NCI-H748 (cell line): ENCODE measurements around the gene EFCAB11.

ENCODE experiments used
- DNase-seq: peaks from one replicate; lab custom pipeline; 2025; ENCODE audit not compliant: unreplicated experiment; lab: John Stamatoyannopoulos, UW

The EFCAB11 gene, protein sequence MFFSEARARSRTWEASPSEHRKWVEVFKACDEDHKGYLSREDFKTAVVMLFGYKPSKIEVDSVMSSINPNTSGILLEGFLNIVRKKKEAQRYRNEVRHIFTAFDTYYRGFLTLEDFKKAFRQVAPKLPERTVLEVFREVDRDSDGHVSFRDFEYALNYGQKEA

DNA sequence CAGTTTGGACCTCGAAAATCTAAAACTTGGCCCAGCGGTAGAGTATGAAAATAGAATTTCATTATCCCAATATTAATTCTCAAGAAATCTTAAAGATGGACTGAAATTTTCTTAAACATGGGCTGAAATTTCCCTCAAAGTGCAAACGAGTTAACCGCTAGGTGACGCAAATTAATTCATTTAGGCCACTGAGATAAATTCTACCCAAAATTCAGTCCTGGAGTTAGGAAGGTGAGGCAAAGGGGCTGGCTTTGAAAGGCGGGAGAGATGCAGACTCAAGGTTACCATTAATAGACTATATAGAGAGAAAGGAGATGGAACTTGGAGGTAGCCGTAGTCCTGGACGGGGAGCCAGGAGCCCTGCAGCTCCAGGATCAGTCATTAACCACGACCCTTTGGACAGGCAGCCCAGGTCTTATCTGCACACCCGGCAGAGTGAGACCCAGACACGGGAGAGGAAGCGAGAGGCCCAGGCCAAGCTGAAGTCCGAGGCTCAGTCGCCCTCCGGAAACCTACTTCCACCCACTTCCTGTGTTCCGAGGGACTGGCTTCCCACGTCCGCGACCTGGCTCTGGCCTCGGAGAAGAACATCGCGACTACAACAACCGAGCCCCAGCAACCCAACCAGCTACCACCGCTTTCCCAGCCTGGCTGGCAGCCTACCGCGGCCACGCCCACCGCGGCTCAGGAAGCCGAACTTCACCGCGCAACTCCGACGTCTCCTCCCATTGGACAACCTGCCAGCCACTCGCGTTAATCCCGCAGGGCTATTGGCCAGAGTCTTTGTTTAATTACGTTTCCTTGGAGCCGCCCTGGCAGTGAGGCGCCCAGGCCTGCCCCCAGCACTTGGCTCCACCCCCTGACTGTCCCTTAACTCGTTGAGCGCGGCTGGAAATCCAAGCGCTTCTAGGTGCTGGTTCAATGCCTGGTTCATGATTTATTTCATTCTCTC, at the start of gene EFCAB11:
Gene EFCAB11, minus strand, starts transcription at position 661 of the 952 bp plus-strand sequence. Its CDS starts 70 bp downstream, at position 591.
- DNase-seq: peak; percentile 100

DNA sequence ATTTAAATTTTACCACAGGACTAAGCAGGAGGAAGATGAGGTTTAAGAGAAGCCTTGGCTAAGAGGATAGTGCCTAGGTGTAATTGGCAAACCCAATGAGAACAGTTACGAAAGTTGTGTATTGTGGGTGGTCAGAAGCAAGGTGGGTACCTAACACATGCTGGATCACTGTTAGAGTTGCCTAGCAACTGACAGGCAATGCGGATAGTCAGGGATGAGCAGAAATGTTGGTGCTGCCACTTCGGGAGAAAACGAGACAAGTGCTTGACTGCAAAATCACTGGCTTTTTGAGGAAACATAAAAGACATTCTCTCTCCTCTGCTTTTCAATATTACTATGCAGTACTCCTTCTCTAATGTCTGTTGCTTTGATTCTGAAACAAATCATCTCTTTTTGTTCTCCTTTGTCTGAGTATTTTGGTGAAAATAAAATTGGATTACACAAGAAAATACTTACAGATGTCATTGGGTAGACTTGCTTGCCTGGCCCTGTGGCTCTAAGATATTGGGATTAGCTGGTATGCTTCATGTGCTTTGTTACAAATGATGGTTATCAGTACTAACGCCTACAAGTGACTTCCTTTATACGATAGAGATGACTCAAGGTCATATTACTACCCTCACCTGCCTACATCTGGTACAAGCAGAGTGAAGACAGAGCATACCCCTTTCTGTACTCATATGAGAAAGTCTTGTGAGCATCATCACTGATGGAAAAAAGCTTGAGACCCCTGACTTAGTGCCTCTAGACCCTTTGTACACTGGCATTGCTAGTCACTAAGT, 49.2 kb upstream of the EFCAB11 start:
- no peak for DNase-seq

DNA sequence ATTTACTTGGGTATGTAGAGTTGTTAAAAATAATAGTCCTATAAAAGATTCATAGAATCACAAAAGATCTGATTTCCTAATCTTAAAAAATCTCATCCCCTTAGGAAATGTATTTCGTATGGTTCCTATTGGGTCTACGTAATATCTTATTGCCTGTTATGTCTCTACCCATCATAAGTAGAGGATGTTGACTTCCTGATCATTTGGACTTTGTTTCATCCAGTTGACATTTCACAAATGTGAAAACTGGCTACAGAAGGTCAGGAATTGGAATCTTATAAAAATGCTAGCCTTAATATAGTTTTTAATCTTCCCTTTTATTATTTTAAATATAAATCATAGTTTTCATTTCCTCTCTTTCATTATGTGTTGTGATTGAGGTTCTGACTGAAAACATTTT, 46.4 kb upstream of the EFCAB11 start:
- DNase-seq: no peak

DNA sequence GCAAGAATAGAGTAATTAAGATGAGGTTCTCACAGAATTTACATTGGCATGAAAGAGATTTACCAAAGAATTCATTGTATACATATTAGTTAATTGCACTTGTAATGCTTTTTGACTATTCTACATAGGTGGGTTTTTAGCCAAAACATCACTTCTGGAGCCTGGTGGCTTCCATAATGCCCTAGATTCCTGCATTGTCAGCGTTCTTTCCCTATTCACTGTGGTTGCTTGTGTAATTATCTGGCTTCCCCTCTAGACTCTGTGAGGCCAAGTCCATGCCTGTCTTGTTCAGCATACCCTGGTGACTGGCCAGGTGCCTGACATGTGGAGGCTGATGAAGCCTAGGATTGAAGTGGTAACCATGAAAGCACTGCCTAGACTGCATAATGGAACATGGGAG, 42.4 kb upstream of the EFCAB11 start:
- DNase-seq: no peak

DNA sequence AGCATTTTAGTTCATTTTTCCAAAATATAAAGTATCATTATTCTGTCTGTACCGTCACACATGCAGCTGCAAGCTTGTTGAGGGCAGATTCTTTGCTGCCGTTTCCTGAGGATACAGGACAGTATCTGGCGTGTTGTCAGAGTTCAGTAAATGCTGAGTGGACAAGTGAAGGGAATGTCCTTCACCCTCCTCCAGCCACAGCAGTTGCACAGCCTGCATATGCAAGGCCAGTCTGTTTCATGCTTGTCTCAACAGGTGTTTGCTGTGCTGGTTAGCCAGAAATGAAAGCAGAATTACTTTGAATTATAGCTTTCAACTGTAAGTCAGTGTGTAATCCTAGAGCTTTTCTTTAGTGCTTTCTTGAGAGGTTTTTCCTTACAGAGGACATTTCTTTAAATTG, 37.7 kb upstream of the EFCAB11 start:
- DNase-seq: no peak

DNA sequence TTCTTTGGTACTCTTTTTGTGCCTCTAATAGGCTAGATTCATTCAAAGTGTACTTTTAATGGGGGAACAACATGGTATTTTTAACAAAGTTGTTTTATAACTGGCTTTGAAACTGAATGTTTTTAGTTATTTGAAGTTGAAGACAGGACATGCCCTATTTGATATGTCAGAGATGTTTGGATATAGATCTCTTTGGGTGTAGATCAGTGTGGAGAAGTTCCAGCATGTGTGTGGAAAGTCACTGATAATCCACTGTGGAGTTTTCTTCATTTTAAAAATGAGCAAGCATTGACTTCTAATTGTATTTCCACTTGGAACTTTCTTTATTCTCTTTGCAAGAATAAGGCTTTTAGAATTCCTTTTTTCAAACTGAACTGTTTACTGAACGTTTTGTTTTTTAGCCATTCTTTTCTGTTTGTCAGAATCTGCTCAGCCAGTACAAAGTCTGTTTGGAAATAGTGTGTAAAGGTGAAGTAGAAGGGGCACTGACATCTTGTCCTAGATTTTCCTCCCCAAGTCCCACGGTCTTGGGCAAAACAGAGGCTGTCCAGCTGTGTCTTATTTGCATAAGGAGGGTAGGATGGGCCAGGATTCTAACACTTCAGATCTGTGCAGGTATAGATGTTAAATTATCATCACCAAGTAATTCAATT, 36.2 kb upstream of the EFCAB11 start:
- DNase-seq: no peak

DNA sequence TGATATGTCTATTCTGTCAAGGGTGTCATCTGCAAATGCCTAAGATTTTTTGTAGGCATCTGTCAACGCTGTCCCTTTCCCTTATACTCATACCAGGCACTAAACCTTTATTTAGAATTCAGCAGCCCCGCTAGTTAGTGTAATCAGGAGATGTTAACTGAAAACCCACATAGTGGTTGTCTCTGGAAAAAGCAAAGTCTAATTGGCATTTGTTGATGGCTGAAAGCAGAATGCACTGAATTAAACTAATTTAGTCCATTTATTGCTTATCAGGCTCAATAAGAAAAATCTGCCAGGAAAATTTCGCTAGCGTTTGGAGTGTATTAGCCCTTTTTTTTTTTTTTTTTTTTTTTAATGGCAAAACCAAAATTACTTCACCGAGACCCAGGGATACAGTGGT, 35.7 kb upstream of the EFCAB11 start:
- DNase-seq: no peak

DNA sequence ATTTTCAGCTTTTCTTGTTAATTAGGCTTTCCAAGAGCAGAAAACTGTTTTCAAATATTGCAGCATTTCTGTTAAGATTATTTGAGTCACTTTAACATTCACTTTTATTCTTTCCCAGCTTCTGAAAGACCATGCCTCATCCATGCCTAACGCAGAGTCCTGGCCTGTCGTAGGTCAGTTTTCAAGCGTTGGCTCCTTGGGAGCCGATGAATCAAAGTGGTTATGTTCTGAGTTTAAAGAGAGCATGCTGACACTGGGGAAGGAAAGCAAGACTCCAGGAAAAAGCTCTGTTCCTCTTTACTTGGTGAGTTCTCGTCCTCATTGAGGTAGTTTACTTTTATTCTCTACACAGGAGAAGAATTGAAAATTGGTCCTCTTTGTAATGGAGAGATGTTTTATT, 34.3 kb upstream of the EFCAB11 start:
- DNase-seq: no peak

DNA sequence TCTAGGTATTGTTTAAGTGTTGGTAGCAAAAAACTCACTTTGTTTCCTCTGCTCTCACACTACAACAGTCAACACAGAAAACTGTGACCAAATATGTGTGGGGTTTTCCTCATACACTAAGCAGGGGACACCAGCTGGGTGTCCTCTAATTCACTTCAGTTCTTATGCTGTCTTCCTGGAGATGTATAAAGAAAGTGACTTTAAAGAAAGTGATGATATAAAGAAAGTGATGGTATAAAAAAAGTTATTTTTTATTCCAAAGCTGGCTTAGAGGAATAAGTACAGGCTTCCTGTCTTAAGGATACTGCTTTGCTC, 32.6 kb upstream of the EFCAB11 start:
- DNase-seq: no peak

DNA sequence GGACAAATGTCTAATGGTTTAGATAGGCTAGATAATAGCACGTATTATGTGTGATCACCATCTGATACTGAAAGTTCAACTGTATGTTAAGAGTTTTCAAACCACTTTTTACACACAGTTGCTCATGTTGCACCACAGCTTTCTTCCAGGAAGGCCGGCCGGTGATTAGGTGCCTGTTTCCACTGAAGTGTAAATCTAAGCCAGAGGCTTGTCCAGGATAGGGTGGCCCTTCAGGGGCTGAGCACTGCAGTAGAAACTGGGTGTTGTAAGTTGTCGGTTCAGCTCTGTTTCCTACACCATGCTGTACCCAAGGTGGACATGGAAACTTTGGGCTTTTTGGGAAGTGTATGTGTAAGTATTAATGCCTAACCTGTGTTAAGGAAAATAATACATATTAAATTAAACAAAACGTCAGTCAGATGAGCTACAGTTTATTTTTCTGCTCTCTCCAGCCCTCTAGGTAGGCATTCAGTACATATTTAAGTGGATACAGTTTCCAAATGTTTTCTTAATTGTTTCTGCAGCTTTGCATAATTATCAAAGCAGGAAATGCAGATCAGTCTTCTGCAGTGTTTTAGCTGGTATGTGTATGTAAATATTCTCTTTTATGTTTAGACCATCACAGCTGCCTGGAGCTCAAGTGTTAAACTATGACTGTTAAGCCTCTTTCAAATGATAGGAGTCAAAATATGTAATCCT, 32.1 kb upstream of the EFCAB11 start:
- no peak for DNase-seq

DNA sequence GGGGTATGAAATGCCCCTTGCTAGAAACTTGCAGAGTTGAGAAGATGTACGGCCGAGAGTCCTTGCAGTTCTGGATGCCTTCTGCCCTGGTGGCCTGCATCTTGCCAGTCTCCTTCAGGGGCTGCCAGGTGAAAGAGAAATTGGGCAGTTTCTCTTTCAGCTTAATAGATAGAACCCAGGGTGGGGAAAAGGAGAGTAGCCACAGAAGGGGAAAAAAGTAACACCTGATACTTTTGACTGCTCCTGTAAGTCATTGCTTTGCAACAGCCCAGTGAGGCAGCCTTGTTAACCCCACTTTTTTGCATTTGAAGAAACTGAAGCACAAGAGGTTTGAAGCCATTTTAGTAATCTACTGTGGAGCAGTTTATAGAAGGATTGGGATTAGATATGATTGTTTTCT, 28.8 kb upstream of the EFCAB11 start:
- DNase-seq: no peak

DNA sequence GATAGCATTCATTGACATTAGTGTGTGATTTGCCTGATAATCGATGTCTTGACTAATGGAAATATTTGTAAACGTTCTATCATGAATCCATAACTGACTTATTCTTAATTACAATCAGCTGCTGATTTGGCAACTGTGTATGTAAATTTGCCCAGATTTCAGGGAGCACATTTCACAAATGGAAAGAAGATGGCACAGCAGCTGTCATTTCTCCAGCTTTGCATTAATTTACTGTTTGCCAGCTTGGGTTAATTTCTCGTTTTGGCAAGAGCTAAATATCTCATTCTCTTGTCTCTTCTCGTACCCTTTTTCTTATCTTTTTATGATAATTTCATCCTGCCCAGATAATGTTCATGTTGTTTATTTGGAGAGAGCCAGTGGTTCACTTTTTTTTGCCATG, 24.1 kb upstream of the EFCAB11 start:
- no peak for DNase-seq

DNA sequence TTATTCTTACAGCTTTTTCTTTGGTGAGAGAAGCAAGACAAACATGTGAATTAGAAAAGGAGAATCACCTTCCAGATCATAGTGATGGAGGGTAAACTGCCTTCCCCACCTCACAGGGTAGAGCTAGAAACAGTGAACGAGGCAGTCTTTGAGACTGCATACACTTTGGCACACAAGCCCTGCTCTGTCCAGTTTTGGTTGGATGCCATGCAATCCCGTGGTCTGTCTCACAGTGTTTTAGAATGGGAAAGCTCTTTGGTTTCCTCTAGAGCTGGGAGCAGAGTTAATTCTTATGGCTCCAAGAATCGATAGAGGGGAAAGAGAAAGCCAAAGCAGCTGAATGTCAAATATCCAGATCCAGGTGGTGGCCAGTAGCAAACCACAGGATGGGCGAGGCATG, 23.1 kb upstream of the EFCAB11 start:
- DNase-seq: no peak

DNA sequence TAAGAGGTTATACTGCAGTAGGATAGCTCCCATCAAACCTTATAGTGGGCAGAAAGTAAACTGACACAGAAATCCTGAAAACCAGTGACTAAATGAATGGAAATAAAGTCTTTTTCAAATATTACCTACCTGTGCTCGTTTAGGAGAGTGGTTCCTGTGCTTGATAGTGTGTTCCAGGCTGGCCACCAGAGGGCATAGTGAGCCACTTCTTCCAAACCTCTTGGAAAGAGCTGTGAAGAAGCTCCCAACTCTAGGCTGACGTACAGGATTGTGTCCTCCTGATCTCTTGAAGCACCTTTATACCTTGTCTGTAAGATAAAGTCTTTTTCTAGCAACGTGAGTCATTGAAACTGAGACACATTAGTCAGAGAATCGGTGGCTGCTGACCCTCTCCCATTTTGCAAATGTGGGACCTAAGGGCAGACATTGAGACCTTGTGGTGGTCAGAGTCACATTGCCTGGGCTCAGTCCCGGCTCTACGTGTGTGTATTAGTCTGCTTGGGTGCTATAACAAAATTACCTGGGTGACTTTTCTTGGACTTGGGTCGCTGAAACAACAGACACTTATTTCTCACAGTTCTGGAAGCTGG, 18.8 kb upstream of the EFCAB11 start:
- DNase-seq: peak; percentile 77

DNA sequence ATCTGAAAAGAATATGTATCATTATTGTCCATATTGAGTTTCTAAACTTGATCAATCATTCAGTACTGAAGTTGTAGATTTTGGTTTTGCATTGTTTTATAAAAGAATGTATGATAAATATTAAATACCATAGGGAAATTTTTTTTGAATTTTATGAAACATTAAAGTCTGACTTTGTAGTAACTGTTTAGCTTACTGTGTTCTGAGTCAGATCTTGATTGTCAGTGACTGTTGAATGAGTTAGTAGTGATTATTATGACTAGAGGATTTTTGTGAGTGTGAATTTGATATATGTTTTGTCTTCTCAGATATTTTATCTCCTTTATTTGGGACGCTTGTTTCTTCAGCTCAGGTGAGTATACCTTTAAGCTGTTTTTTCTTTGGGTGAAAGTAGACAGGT, 11.3 kb upstream of the EFCAB11 start:
- DNase-seq: no peak

DNA sequence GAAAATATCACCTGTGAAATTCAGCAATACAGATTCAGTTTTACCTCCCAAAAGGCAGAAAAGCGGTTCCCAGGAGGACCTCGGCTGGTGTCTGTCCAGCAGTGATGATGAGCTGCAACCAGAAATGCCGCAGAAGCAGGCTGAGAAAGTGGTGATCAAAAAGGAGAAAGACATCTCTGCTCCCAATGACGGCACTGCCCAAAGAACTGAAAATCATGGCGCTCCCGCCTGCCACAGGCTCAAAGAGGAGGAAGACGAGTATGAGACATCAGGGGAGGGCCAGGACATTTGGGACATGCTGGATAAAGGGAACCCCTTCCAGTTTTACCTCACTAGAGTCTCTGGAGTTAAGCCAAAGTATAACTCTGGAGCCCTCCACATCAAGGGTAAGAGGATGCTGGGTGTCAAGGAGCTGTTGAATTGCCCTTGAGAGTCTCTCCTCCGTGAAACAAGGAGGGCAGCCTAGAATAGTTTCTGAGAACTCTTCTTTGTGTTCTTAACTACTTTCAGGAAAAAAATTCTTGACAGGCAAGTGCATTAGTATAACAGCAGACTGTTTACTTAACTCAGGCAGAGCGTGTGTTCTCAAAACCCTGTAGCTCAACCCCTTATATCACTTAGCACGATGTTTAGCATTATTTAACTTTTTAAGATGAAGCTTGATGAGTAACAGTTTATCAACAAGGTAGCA, 8.9 kb upstream of the EFCAB11 start:
- DNase-seq: no peak

DNA sequence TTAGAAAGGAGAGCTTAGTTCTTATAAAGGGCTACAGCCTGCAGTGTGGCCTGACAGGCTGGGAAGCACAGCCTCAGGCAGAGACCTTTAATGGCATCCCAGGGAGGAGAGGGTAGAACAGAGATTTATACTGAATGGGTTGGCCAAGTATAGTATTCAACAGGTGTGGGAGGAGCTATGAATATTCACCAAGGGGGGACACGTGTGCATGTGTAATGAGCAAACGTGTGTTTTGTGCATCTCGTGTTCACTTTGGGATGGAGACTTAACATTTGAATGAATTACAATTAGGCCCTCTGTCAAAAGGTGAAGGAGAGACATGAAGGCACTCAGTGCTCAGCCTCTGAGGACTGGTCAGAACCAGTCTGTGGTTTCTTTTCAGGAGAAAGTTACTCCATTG, 6.4 kb upstream of the EFCAB11 start:
- no peak for DNase-seq

DNA sequence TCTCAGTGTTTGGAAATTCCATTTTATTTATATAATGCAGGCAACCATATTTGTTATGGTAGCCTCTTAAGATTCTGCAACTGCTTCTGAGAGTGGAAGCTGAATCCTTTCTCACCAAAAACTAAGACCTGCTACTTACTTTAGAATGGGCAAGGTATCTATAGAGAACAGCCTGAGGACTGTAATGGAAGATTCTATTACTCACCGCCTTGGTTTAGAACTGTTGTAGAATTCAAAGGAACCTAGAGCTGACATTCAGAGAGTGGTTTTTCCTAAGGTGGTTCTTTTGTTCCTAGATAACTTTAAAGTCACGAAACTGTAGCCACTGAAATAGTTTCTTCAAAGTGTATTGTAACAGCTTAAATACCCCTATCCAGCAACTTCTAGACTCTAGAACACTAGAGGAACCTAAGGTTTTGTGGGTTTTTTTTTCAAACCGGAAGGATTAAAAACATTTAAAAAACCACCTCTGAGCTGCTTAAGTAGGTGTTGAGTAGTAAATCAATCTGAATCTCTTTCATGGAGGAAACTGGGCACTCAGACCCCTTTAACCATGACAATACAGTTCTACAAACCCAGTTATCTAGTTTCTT, 5.4 kb upstream of the EFCAB11 start:
- no peak for DNase-seq

DNA sequence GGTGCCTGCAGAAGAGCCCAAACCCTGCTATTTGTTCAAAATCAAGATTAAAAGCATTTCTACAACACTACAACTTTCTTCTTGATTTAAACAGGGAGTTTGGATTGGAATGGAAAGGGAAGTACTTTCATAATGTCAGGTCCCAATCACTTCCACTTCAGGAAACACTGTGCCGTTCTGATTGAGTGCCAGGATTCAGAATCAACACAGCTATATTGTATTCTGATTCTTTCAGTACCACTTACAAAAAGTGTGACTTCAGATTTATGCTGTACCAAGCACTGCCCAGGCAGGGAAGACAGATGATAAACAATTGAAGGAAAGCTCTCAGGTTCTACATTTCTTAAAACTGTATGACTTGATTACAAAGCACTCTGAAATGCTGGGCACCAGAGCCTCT, 4.4 kb upstream of the EFCAB11 start:
- DNase-seq: no peak

DNA sequence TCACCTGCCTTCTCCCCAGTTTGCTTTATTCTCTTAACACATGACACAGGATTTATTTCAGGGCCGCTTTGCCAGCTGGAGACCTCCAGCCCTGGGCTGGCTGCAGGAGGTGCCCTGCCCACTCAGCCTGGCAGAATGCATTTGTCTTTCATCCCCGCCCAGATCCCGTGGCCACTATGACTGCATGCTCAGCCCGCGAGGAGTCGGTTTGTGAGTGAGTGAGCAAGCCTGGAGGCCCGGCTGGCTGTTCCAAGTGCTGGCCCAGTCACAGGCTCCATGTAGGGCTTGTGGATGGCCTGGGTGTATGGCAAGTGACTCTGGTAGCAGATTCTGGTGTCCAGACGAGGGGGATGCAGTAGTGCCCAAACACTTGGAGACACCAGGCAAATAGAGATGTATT, 3.3 kb upstream of the EFCAB11 start:
- no peak for DNase-seq
